HG03571 (cell line): ENCODE data around the gene SRRM2.
A peak's percentile ranks its signal among the peaks of the same experiment; 100 is the strongest.

Experiments
- ATAC-seq: cut with Tn5 transposase; IDR thresholded peaks from one replicate; pipeline ENCODE4 v1.9.1; 2021; ENCODE audit not compliant: unreplicated experiment

Gene SRRM2

GRCh38 chr16:2775765-2776499 is 23.5 kb downstream of the SRRM2 start:
- no peak for ATAC-seq

GRCh38 chr16:2776500-2777139 is 24.2 kb downstream of the SRRM2 start:
- peak; percentile 19 for ATAC-seq

GRCh38 chr16:2777231-2777902 is 24.9 kb downstream of the SRRM2 start, which contains the start of gene ELOB:
ELOB (minus strand) TSS chr16:2777280; CDS start chr16:2777239, 41 bp downstream.
- peak; percentile 71 for ATAC-seq

- ATAC-seq = no peak
These were observed 25.6 kb downstream of the SRRM2 start for GRCh38 chr16:2777903-2778629.

GRCh38 chr16:2778630-2778958 is 26.2 kb downstream of the SRRM2 start:
- no peak for ATAC-seq

- no peak for ATAC-seq
These were observed 26.9 kb downstream of the SRRM2 start for GRCh38 chr16:2779151-2779920.

- no peak for ATAC-seq
These were observed 27.8 kb downstream of the SRRM2 start for GRCh38 chr16:2779978-2780898.

- no peak for ATAC-seq
These were observed 30.3 kb downstream of the SRRM2 start for GRCh38 chr16:2782583-2783351.

- no peak for ATAC-seq
These were observed 31.3 kb downstream of the SRRM2 start for GRCh38 chr16:2783581-2784357.

GRCh38 chr16:2784358-2785100 is 32.1 kb downstream of the SRRM2 start:
- ATAC-seq = no peak

GRCh38 chr16:2785101-2785991 is 32.9 kb downstream of the SRRM2 start:
- ATAC-seq = no peak

GRCh38 chr16:2786061-2786825 is 33.8 kb downstream of the SRRM2 start:
- ATAC-seq = no peak

- no peak for ATAC-seq
These were observed 34.4 kb downstream of the SRRM2 start for GRCh38 chr16:2786826-2787151.

- ATAC-seq = no peak
These were observed 35.0 kb downstream of the SRRM2 start, which contains the start of gene PRSS33 for GRCh38 chr16:2787406-2787805. PRSS33 (minus strand) TSS chr16:2787560; CDS start chr16:2786547, 1,013 bp downstream.

GRCh38 chr16:2787961-2788360 is 35.5 kb downstream of the SRRM2 start:
- no peak for ATAC-seq

- no peak for ATAC-seq
These were observed 38.2 kb downstream of the SRRM2 start for GRCh38 chr16:2790631-2791030.
